ENCODE results near the gene DOCK8.

GRCh38 chr9:289121-289520 lies 74.5 kb downstream of the DOCK8 start:
- TF ChIP-seq CTCF (conservative IDR thresholded peaks at IDR 0.05; ENCODE audit: low read depth in 2 of 2) (no peak), POLR2AphosphoS5 (IDR thresholded peaks at IDR 0.05; ENCODE audit: low read depth) (no peak), EZH2phosphoT487 (IDR thresholded peaks at IDR 0.05; ENCODE audit: unreplicated experiment) (no peak), EZH2 (IDR thresholded peaks at IDR 0.05; ENCODE audit: low read depth, unreplicated experiment) (no peak), CREB1 (CRISPR knock-in tag; IDR thresholded peaks at IDR 0.05; ENCODE audit: low read depth) (no peak)

Data from GM23338 (cell line).